22Rv1 (cell line): ENCODE results near the gene BORCS5.

ENCODE experiments used
- H3K27ac ChIP-seq: fragments of 450-650 bp; 2 replicates; pipeline ENCODE4 v1.5.1; 2017
- ZFX ChIP-seq: fragments of 450-650 bp; IDR thresholded peaks from 2 replicates; pipeline ENCODE4 v1.6.1; 2017; ENCODE audit warnings: antibody characterized with exemption, borderline replicate concordance
- TF ChIP-seq, protein P1 (sequence below): fragments of 450-650 bp; IDR thresholded peaks from 2 replicates; pipeline ENCODE4 v1.5.1; 2017; ENCODE audit warnings: mild to moderate bottlenecking

Gene BORCS5

DNA sequence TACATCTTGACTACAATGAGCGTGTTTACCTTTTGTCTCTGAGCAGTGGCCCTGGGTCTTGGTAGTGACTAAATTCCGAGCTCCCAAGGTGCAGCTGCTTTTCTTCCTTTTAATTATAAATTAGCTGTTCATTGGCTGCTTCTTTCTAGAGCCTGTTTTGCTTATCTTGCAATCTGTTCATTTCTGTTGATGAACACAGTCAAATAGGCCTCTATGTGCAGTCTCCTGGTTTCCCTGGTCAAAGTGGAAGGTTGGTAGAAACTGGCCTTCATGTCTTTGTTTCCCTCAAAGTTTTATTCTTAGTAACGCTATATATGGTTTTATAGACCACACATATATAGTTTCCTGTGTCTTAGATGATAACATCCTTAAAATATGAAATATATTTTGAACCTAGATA, 111.7 kb downstream of the BORCS5 start:
- peak overlapping the region; percentile 58 for H3K27ac ChIP-seq
- TF ChIP-seq ZFX = no peak
- TF ChIP-seq, protein P1, sequence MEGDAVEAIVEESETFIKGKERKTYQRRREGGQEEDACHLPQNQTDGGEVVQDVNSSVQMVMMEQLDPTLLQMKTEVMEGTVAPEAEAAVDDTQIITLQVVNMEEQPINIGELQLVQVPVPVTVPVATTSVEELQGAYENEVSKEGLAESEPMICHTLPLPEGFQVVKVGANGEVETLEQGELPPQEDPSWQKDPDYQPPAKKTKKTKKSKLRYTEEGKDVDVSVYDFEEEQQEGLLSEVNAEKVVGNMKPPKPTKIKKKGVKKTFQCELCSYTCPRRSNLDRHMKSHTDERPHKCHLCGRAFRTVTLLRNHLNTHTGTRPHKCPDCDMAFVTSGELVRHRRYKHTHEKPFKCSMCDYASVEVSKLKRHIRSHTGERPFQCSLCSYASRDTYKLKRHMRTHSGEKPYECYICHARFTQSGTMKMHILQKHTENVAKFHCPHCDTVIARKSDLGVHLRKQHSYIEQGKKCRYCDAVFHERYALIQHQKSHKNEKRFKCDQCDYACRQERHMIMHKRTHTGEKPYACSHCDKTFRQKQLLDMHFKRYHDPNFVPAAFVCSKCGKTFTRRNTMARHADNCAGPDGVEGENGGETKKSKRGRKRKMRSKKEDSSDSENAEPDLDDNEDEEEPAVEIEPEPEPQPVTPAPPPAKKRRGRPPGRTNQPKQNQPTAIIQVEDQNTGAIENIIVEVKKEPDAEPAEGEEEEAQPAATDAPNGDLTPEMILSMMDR = no peak

DNA sequence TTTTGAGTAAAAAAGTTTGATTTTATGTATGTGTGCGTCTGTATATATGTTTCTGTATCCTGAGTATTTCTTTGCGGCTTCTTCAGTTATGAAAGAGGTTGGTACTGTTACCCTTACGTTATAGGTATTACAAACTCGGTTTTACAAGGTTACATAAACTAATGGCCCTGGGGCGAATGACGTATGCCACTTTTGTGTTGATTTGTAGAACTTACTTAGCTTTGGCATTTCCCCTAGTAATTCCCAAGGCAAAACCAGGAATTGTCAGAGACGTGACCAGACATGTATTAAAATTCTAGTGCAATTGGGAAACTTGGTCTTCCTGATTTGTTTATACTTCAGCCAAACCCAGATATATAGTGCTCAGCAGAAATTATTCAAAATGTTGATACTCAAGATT, 112.5 kb downstream of the BORCS5 start:
- peak overlapping the region; percentile 58 for H3K27ac ChIP-seq
- TF ChIP-seq, protein P1 = no peak
- no peak for TF ChIP-seq ZFX

DNA sequence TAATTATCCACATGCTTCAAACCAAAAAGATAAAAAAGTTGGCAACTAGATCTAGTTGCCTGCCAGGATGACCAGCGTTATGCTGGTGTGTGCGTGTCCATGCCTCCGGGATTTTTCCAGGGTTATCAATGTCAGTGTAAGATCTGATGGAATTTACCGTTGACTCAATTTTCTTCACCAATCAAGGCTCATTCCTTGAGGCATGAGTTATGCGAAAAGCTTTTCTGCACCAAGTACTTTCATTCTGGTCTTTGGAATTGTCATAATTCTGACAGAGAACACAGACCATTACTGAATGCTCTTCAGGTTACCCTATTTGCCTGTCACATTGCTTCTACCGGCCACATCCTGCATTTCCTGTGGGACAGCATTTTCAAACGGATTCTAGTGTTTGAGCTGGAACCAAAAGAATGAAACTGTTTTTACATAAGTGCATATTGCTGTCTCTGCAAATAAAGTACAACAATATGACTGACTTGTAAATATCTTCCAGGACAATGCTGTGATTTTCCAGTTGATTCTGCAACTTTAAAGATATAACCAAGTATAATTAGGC, 114.0 kb downstream of the BORCS5 start:
- peak overlapping the region; percentile 58 for H3K27ac ChIP-seq
- TF ChIP-seq, protein P1 = no peak
- TF ChIP-seq ZFX = no peak

DNA sequence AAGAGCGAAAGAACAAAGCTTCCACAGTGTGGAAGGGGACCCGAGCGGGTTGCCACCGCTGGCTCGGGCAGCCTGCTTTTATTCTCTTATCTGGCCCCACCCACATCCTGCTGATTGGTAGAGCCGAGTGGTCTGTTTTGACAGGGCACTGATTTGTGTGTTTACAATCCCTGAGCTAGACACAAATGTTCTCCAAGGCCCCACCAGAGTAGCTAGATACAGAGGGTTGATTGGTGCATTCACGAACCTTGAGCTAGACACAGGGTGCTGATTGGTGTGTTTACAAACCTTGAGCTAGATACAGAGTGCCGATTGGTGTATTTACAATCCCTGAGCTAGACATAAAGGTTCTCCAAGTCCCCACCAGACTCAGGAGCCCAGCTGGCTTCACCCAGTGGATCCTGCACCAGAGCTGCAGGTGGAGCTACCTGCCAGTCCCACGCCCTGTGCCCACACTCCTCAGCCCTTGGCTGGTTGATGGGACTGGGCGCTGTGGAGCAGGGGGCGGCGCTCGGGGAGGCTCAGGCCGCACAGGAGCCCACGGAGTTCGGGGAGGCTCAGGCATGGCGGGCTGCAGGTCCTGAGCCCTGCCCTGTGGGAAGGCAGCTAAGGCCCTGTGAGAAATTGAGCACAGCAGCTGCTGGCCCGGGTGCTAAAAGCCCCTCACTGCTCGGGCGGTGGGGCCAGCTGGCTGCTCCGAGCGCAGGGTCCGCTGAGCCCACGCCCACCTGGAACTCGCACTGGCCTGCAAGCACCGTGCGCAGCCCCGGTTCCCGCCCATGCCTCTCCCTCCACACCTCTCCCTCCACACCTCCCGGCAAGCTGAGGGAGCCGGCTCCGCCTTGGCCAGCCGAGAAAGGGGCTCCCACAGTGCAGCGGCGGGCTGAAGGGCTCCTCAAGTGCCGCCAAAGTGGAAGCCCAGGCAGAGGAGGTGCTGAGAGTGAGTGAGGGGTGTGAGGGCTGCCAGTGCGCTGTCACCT, 115.4 kb downstream of the BORCS5 start:
- H3K27ac ChIP-seq = peak overlapping the region; percentile 50

DNA sequence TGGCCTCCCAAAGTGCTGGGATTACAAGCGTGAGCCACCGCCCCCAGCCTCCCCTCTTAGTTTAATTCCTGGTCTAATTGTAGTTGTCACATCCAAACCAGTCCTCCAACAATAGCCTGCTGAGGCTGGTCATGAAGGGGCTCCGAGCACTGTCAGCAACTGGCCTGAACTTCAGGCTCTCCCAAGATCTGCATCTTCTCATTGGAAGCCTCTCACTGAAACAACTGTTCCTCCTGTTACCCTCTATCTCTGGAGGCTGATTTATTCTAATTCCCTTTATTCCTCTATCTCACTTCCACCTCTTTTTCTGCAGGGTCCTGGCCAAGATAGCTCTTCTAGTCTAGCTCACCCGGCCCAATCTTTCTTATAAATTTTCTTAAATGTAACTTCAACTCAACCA, 116.3 kb downstream of the BORCS5 start:
- H3K27ac ChIP-seq = peak overlapping the region; percentile 50
- no peak for TF ChIP-seq ZFX
- TF ChIP-seq, protein P1 = no peak

DNA sequence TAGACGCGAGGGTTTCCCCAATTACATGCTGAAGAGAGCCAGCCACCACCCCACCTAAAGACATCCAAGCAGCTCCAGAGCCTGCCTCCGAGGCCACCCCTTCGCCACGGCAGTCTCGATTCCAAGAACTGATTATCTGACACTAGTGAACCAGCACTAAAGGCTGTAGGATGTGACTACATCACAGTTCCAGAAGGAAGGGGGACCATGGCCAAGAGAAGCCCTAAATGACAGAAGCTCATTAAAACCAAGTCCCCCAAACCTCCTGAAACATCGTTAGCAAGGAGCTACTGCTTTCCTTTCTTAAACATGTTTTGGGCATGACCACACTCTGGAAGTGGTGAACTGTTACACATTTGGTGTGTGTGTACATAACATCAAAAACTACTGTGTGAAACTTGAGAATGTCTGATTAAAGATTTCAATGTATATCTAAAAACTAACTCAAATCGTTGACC, 117.6 kb downstream of the BORCS5 start:
- H3K27ac ChIP-seq = peak overlapping the region; percentile 50
- no peak for TF ChIP-seq ZFX
- TF ChIP-seq, protein P1 = no peak

DNA sequence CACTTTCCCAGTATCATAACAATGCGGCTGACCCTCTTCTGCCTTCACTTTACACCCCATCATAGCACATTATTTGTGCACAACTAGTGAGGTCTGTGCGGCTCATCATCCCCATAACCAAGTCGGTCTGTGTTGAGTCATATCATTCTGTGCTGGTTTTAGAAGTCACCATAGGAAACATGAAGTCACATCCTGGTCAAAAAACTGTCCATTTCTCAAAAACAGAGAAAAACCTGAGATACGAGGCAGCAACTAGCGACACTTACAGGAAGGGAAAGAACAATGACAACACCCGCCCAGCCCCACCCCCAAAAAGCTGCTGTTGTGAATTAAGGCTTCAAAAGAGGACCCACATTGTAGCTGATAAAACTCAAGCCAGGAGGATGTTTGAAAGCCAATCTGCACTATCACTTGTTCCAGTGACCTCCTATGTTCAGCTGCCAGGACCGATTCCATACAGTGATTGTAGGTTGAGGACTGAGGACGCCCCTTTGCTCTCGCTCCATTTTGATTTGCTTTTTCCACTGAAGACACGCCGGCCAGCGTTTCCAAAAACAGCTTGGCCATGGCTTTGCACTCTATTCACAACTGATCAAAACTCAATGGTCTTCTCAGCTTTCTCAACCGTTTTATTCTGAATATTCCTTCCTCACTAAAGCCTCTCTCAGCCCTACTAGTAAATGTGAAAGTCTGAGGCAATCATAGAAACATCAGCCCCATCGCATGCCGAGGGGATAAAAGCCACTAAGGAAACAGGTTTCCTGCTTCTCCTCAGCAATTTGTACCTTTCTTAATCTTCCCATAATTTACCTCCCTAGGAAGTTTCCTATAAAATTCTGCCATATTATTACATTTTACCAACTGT, 118.3 kb downstream of the BORCS5 start:
- TF ChIP-seq, protein P1 = no peak
- no peak for TF ChIP-seq ZFX
- peak overlapping the region; percentile 50 for H3K27ac ChIP-seq
